ENCODE data around the gene MRTFB. TPM values are rescaled to one million over a fixed set of nuclear protein-coding genes. Genes with fewer than 3 reads are reported as not detected.

Gene MRTFB
- total RNA-seq, 1 donor from 2014 or later, result 31.4 TPM

DNA sequence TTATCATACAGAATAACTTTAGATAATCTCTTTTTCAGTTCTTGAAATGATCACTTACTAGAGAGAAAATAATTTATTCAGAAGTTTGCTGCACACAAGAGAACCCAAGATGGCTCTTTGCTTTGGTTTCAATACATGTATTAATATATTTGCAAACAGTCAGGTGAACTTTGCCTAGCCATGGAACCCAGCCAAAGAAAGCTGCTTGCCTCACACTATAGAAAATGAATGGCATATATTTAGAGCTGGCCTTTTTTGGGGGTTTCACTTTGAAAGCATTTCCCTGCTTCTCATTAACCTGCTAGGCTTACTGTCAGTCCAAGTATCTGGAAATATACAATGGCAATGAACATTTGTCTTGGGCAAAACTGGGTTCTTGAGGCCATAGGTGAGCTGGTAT lies 75.3 kb downstream of the MRTFB start:
- Mint-ChIP-seq H3K36me3 (ENCODE audit: unreplicated experiment) (peaks cover 4% of the 10 kb centered on the region), H3K9me3 (ENCODE audit: unreplicated experiment) (no peaks in the 10 kb centered on the region), H3K4me1 (ENCODE audit: unreplicated experiment) (peaks cover 19% of the 10 kb centered on the region), H3K27me3 (ENCODE audit: unreplicated experiment) (no peaks in the 10 kb centered on the region), H3K27ac (ENCODE audit: unreplicated experiment) (no peak overlapping the region), H3K4me3 (ENCODE audit: unreplicated experiment) (no peak overlapping the region)
- no peak for DNase-seq (ENCODE audit: extremely low spot score, unreplicated experiment)
- no peak for TF ChIP-seq CTCF (IDR thresholded peaks at IDR 0.05)

- H3K4me1 Mint-ChIP-seq (ENCODE audit: unreplicated experiment), result peaks cover 33% of the 10 kb centered on the region
- no peak for DNase-seq (ENCODE audit: extremely low spot score, unreplicated experiment)
- TF ChIP-seq CTCF (IDR thresholded peaks at IDR 0.05), result no peak
- no peaks in the 10 kb centered on the region for H3K9me3 Mint-ChIP-seq (ENCODE audit: unreplicated experiment)
- peaks cover 4% of the 10 kb centered on the region for H3K36me3 Mint-ChIP-seq (ENCODE audit: unreplicated experiment)
- no peak overlapping the region for H3K27ac Mint-ChIP-seq (ENCODE audit: unreplicated experiment)
- no peaks in the 10 kb centered on the region for H3K27me3 Mint-ChIP-seq (ENCODE audit: unreplicated experiment)
- H3K4me3 Mint-ChIP-seq (ENCODE audit: unreplicated experiment), result no peak overlapping the region
These were observed 76.9 kb downstream of the MRTFB start for GRCh38 chr16:14148016-14148415.

- no peak for TF ChIP-seq CTCF (IDR thresholded peaks at IDR 0.05)
- Mint-ChIP-seq H3K4me3 (ENCODE audit: unreplicated experiment) (no peak overlapping the region), H3K36me3 (ENCODE audit: unreplicated experiment) (peaks cover 4% of the 10 kb centered on the region), H3K9me3 (ENCODE audit: unreplicated experiment) (no peaks in the 10 kb centered on the region), H3K4me1 (ENCODE audit: unreplicated experiment) (peaks cover 38% of the 10 kb centered on the region), H3K27me3 (ENCODE audit: unreplicated experiment) (no peaks in the 10 kb centered on the region), H3K27ac (ENCODE audit: unreplicated experiment) (peak overlapping the region; percentile 53)
- DNase-seq (ENCODE audit: extremely low spot score, unreplicated experiment), result no peak
These were observed 77.5 kb downstream of the MRTFB start for GRCh38 chr16:14148569-14148968.

DNA sequence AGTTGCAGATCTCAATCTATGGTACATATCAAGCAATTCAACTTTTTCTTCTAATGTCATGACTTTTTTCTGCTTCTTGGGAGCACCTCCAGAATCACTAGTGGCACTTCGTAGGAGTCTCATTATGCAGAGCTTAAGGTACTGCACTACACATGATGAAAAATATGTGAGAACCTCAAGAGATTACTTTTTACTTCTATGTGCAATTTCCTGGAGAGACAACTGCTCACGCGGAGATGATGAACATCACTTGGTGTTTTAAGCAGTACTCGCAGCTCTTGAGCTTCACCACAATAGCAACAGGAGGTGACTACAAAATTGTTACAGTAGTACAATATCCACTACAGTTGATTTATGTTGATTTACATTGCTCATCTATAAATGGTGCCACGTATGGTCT lies 79.7 kb downstream of the MRTFB start:
- TF ChIP-seq CTCF (IDR thresholded peaks at IDR 0.05), result no peak
- H3K27ac Mint-ChIP-seq (ENCODE audit: unreplicated experiment), result peak overlapping the region; percentile 35
- no peaks in the 10 kb centered on the region for H3K9me3 Mint-ChIP-seq (ENCODE audit: unreplicated experiment)
- no peak for DNase-seq (ENCODE audit: extremely low spot score, unreplicated experiment)
- H3K36me3 Mint-ChIP-seq (ENCODE audit: unreplicated experiment), result peaks cover 4% of the 10 kb centered on the region
- H3K27me3 Mint-ChIP-seq (ENCODE audit: unreplicated experiment), result no peaks in the 10 kb centered on the region
- peaks cover 46% of the 10 kb centered on the region for H3K4me1 Mint-ChIP-seq (ENCODE audit: unreplicated experiment)
- no peak overlapping the region for H3K4me3 Mint-ChIP-seq (ENCODE audit: unreplicated experiment)

DNA sequence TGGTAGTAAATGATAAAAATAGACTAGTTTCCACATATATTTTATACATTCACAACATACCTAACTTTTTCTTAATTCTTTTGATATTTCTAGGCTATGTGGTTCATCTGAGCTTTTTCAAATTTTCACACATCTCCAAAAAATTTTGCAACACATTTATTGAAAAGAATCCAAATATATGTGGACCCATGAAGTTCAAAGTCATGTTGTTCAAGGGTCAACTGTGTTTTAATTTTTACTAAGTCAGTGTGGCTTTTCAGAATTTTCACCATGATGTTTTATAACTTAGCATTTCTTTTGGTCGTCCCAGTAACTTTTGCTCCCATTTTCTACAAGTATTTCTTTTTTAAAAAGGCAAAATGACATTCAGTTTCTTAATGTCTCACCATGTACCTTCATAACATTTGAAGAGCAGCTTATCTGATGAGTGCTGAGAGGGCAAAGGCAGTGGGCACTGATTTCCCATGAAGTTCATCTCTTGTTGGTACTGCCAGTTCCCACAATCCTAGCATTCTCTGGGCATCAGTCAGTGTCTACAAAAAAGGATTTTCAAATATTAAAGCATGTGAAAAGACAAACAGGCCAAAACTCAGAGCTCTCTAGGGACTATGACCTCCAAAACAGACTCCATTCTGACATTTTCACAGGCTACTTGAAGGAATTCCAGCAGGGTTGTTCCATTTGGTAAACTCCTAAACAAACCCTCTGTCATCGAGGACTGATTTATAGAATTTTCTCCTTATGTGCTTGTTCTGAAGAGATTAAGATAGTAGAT lies 80.3 kb downstream of the MRTFB start:
- H3K36me3 Mint-ChIP-seq (ENCODE audit: unreplicated experiment), result peaks cover 4% of the 10 kb centered on the region
- peaks cover 47% of the 10 kb centered on the region for H3K4me1 Mint-ChIP-seq (ENCODE audit: unreplicated experiment)
- H3K9me3 Mint-ChIP-seq (ENCODE audit: unreplicated experiment), result no peaks in the 10 kb centered on the region
- no peaks in the 10 kb centered on the region for H3K27me3 Mint-ChIP-seq (ENCODE audit: unreplicated experiment)
- TF ChIP-seq CTCF (IDR thresholded peaks at IDR 0.05), result no peak
- no peak overlapping the region for H3K4me3 Mint-ChIP-seq (ENCODE audit: unreplicated experiment)
- peak overlapping the region; percentile 81 for H3K27ac Mint-ChIP-seq (ENCODE audit: unreplicated experiment)
- DNase-seq (ENCODE audit: extremely low spot score, unreplicated experiment), result no peak
